Measurements from ENCODE around the gene MTMR2. TPM values are rescaled to one million over a fixed set of nuclear protein-coding genes. Genes with fewer than 3 reads are reported as not detected.

MTMR2 gene
- total RNA-seq, 1 donor from 2014 or later, result 15.0 TPM

DNA sequence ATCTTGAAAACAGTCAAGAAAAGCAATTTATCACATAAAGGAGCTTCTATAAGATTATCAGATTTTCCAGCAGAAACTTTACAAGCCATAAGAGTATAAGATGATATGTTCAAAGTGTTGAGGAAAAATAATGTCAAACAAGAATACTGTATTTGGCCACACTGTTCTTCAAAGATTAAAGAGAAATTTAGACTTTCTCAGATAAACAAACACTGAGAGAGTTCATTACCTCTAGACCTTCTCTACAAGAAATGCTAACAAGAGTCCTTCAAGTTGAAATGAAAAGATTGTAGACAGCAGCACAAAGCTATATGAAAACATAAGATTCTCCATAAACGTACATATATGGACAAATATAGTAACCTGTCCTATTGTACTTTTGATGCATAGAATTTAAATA lies 8.0 kb upstream of the MTMR2 start:
- DNase-seq (ENCODE audit: low read depth), result no peak
- FAIRE-seq, result no peak
- TF ChIP-seq CTCF (IDR thresholded peaks at IDR 0.05; ENCODE audit: insufficient read depth, low read length, severe bottlenecking), result no peak

GRCh38 chr11:95930948-95931347 lies 7.0 kb upstream of the MTMR2 start:
- H3K4me3 ChIP-seq (ENCODE audit: low read depth, low read length), result no peak overlapping the region
- no peaks in the 10 kb centered on the region for H3K27me3 ChIP-seq (ENCODE audit: control insufficient read depth, insufficient read depth, low read length)
- no peaks in the 10 kb centered on the region for H3K36me3 ChIP-seq (ENCODE audit: control insufficient read depth, insufficient read depth, low read length)
- FAIRE-seq (no peak), DNase-seq (ENCODE audit: low read depth) (no peak)
- TF ChIP-seq CTCF (IDR thresholded peaks at IDR 0.05; ENCODE audit: insufficient read depth, low read length, severe bottlenecking), result no peak

More for the DNA sequence above, 8.0 kb upstream of the MTMR2 start:
- H3K4me3 ChIP-seq (ENCODE audit: low read depth, low read length), result no peak overlapping the region
- H3K27me3 ChIP-seq (ENCODE audit: control insufficient read depth, insufficient read depth, low read length), result no peaks in the 10 kb centered on the region
- H3K36me3 ChIP-seq (ENCODE audit: control insufficient read depth, insufficient read depth, low read length), result no peaks in the 10 kb centered on the region

DNA sequence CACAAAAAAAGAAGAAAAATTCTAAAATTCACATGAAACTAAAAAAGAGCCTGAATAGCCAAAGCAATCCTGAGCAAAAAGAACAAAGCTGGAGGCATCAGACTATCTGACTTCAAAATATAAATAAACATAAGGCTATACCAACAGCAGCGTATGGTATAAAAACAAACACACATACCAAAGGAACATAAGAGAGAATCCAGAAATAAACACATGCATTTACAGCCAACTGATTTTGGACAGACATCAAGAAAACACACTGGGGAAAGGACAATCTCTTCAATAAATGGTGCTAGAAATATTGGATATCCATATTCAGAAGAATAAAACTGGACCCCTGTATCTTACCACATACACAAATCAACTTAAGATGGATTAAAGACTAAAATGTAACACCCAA lies 2.8 kb upstream of the MTMR2 start:
- no peak for TF ChIP-seq CTCF (IDR thresholded peaks at IDR 0.05; ENCODE audit: insufficient read depth, low read length, severe bottlenecking)
- H3K4me3 ChIP-seq (ENCODE audit: low read depth, low read length), result no peak overlapping the region
- H3K36me3 ChIP-seq (ENCODE audit: control insufficient read depth, insufficient read depth, low read length), result no peaks in the 10 kb centered on the region
- H3K27me3 ChIP-seq (ENCODE audit: control insufficient read depth, insufficient read depth, low read length), result no peaks in the 10 kb centered on the region
- FAIRE-seq, result no peak
- no peak for DNase-seq (ENCODE audit: low read depth)

DNA sequence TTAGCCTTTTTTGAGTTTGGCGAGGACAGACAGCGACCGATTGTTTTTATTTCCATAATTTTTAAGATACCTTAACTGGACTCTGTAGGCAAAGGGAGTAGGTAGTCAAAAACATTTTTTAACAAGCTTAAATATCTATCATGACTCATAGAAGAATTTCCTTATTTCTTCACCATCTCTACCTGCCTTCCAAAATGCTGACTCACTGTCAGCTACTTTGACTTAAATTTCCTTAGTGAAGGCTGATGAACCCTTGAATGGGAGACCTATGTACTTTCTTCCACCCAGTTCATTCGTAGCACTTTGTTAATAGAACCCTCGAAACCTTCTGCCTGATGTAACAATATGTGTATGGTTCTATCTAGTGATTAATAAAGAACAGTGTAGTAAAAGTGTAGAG lies 1.1 kb upstream of the MTMR2 start:
- Histone ChIP-seq H3K36me3 (ENCODE audit: control insufficient read depth, insufficient read depth, low read length) (no peaks in the 10 kb centered on the region), H3K4me3 (ENCODE audit: low read depth, low read length) (peak overlapping the region; percentile 79), H3K27me3 (ENCODE audit: control insufficient read depth, insufficient read depth, low read length) (no peaks in the 10 kb centered on the region)
- no peak for TF ChIP-seq CTCF (IDR thresholded peaks at IDR 0.05; ENCODE audit: insufficient read depth, low read length, severe bottlenecking)
- DNase-seq (ENCODE audit: low read depth), result peak; percentile 89
- FAIRE-seq, result no peak

- DNase-seq (ENCODE audit: low read depth) (peak; percentile 22), FAIRE-seq (no peak)
- H3K27me3 ChIP-seq (ENCODE audit: control insufficient read depth, insufficient read depth, low read length), result no peaks in the 10 kb centered on the region
- no peak for TF ChIP-seq CTCF (IDR thresholded peaks at IDR 0.05; ENCODE audit: insufficient read depth, low read length, severe bottlenecking)
- peak overlapping the region; percentile 79 for H3K4me3 ChIP-seq (ENCODE audit: low read depth, low read length)
- no peaks in the 10 kb centered on the region for H3K36me3 ChIP-seq (ENCODE audit: control insufficient read depth, insufficient read depth, low read length)
These were observed 480 bp upstream of the MTMR2 start for GRCh38 chr11:95924414-95924760.

DNA sequence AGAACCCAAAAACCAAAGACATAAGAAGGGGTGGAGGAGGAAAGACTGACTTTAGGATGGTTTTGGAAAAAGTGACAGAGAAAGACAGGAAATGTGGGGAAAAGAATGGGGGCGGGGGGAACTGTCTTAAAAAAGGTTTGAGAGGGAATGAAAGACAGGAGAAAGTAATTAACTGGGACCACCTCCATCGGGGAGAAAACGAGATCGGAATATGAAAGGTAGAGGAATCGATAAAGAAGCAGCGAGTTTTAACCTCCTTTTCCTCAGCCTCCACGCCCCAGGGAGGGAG lies 524 bp downstream of the MTMR2 start:
- DNase-seq (ENCODE audit: low read depth) (no peak), FAIRE-seq (no peak)
- TF ChIP-seq CTCF (IDR thresholded peaks at IDR 0.05; ENCODE audit: insufficient read depth, low read length, severe bottlenecking), result no peak
- H3K4me3 ChIP-seq (ENCODE audit: low read depth, low read length), result peak overlapping the region; percentile 79
- no peaks in the 10 kb centered on the region for H3K27me3 ChIP-seq (ENCODE audit: control insufficient read depth, insufficient read depth, low read length)
- H3K36me3 ChIP-seq (ENCODE audit: control insufficient read depth, insufficient read depth, low read length), result no peaks in the 10 kb centered on the region
